Liver (tissue), 9 donors: ENCODE data around the gene SEZ6L. TPM values are rescaled to one million over a fixed set of nuclear protein-coding genes. Genes with fewer than 3 reads are reported as not detected.

ENCODE experiments used
- DNase-seq: peaks from one replicate; pipeline ENCODE4 v3.0.0-alpha.2; 2017; ENCODE audit warnings: low spot score
- H3K27ac ChIP-seq, 2 donors: one replicate each; pipeline ENCODE4 v1.7.0; 2013; ENCODE audit warnings: inconsistent platforms in 2 of 2, low read length in 2 of 2, control low read depth in 1 of 2, low read depth in 1 of 2, mild to moderate bottlenecking in 1 of 2
- H3K27me3 ChIP-seq, 4 donors: one replicate each; pipeline versions ENCODE4 v1.6.1 to v1.7.0; 2013; ENCODE audit warnings: low read length in 3 of 4, inconsistent platforms in 1 of 4, mild to moderate bottlenecking in 1 of 4, moderate library complexity in 1 of 4; ENCODE audit not compliant: control insufficient read depth in 4 of 4, insufficient read depth in 4 of 4
- H3K36me3 ChIP-seq, 4 donors: one replicate each; pipeline versions ENCODE4 v1.6.1 to v1.7.0; 2013; ENCODE audit warnings: low read length in 3 of 4, mild to moderate bottlenecking in 3 of 4, low read depth in 1 of 4, moderate library complexity in 1 of 4; ENCODE audit not compliant: control insufficient read depth in 4 of 4, insufficient read depth in 3 of 4
- H3K4me1 ChIP-seq, 4 donors: one replicate each; pipeline versions ENCODE4 v1.6.1 to v1.7.0; 2013; ENCODE audit warnings: low read length in 3 of 4, mild to moderate bottlenecking in 3 of 4, moderate library complexity in 1 of 4; ENCODE audit not compliant: control insufficient read depth in 4 of 4, insufficient read depth in 4 of 4
- H3K4me3 ChIP-seq, 3 donors: one replicate each; pipeline versions ENCODE4 v1.6.1 to v1.7.0; 2013; ENCODE audit warnings: low read length in 3 of 3, control low read depth in 1 of 3, low read depth in 1 of 3, mild to moderate bottlenecking in 1 of 3
- H3K9ac ChIP-seq, 2 donors: one replicate each; pipeline ENCODE4 v1.7.0; 2013; ENCODE audit warnings: low read length in 2 of 2, mild to moderate bottlenecking in 2 of 2, moderate library complexity in 2 of 2, control low read depth in 1 of 2, low read depth in 1 of 2
- H3K9me3 ChIP-seq, 4 donors: one replicate each; pipeline versions ENCODE4 v1.6.1 to v1.7.0; 2013; ENCODE audit warnings: low read length in 3 of 4; ENCODE audit not compliant: control insufficient read depth in 4 of 4
- ATF3 ChIP-seq: IDR thresholded peaks from 2 replicates; pipeline ENCODE4 v1.6.1; 2016; ENCODE audit warnings: antibody characterized with exemption
- CTCF ChIP-seq: fragments of 150-350 bp; IDR thresholded peaks from 2 replicates; pipeline ENCODE4 v1.5.1; 2017; ENCODE audit warnings: improper control_type of control experiment, low read depth, low read length; ENCODE audit not compliant: missing input control
- EGR1 ChIP-seq, 2 donors: IDR thresholded peaks; 2 replicates each; pipeline ENCODE4 v1.6.1; 2016 to 2018; ENCODE audit warnings: antibody characterized with exemption in 2 of 2, low read depth in 2 of 2
- FOXA1 ChIP-seq: IDR thresholded peaks from 2 replicates; pipeline ENCODE4 v1.6.1; 2016; ENCODE audit warnings: antibody characterized with exemption
- GABPA ChIP-seq, 2 donors: IDR thresholded peaks in 1 of 2; conservative IDR thresholded peaks in 1 of 2; 2 replicates each; pipeline ENCODE4 v1.6.1; 2016; ENCODE audit warnings: antibody characterized with exemption in 2 of 2, mild to moderate bottlenecking in 1 of 2, moderate library complexity in 1 of 2
- HNF4G ChIP-seq: IDR thresholded peaks from 2 replicates; pipeline ENCODE4 v1.6.1; 2016; ENCODE audit warnings: antibody characterized with exemption
- JUND ChIP-seq, 2 donors: IDR thresholded peaks; 2 replicates each; pipeline ENCODE4 v1.6.1; 2016; ENCODE audit warnings: antibody characterized with exemption in 2 of 2
- MAX ChIP-seq: IDR thresholded peaks from 2 replicates; pipeline ENCODE4 v1.6.1; 2016; ENCODE audit warnings: antibody characterized with exemption
- NR2F2 ChIP-seq: IDR thresholded peaks from 2 replicates; pipeline ENCODE4 v1.6.1; 2016; ENCODE audit warnings: antibody characterized with exemption
- RAD21 ChIP-seq, 2 donors: IDR thresholded peaks; 2 replicates each; pipeline ENCODE4 v1.6.1; 2016; ENCODE audit warnings: antibody characterized with exemption in 2 of 2, mild to moderate bottlenecking in 2 of 2
- REST ChIP-seq: IDR thresholded peaks from 2 replicates; pipeline ENCODE4 v1.6.1; 2016; ENCODE audit warnings: antibody characterized with exemption, mild to moderate bottlenecking
- RXRA ChIP-seq, 2 donors: IDR thresholded peaks; 2 replicates each; pipeline ENCODE4 v1.6.1; 2017 to 2018; ENCODE audit warnings: antibody characterized with exemption in 2 of 2, mild to moderate bottlenecking in 1 of 2
- SP1 ChIP-seq: IDR thresholded peaks from 2 replicates; pipeline ENCODE4 v1.6.1; 2018; ENCODE audit warnings: antibody characterized with exemption, mild to moderate bottlenecking
- TAF1 ChIP-seq: conservative IDR thresholded peaks from 2 replicates; pipeline ENCODE4 v1.6.1; 2016; ENCODE audit warnings: antibody characterized with exemption, mild to moderate bottlenecking
- YY1 ChIP-seq: IDR thresholded peaks from 2 replicates; pipeline ENCODE4 v1.6.1; 2016; ENCODE audit warnings: antibody characterized with exemption, mild to moderate bottlenecking
- ZBTB33 ChIP-seq: IDR thresholded peaks from 2 replicates; pipeline ENCODE4 v1.6.1; 2016; ENCODE audit warnings: antibody characterized with exemption
- WGBS: extraction: QIAGEN DNeasy Blood & Tissue Kit; methylation state at CpG from one replicate; pipeline ENCODE4 v1.1.7; 2013; 5-methylcytosine and 5-hydroxymethylcytosine counted together
- polyA plus RNA-seq, 2 donors: library from polyadenylated mRNA; stranded (reverse) in 1 of 2; unstranded in 1 of 2; fragments of 200-250 nt in 1 of 2; fragments of >200 nt in 1 of 2; fragmentation: Nextera tagmentation in 1 of 2; extraction: Ambion mirVana in 1 of 2; gene quantifications; one replicate each; pipeline versions ENCODE4 v1.2.1 to v1.2.3, GENCODE V29; 2013 to 2015
- total RNA-seq, 2 donors: library from RNA; depleted of rRNA; stranded (reverse); fragments of >200 nt; gene quantifications; one replicate each; pipeline ENCODE4 v1.2.3, GENCODE V29; 2014
- donor health status: healthy.
- donor health status: healthy.
- donor health status: healthy.
- donor health status: healthy.
- donor health status: healthy.

SEZ6L gene
- total and polyA plus RNA-seq, 4 donors = under 0.01 to 0.70 (median 0.08) TPM; not detected in 1

- Histone ChIP-seq H3K27me3 (peaks cover 0 to 6% (median 1%) of the 10 kb centered on the region in 4 donors), H3K27ac (no peak overlapping the region), H3K9me3 (no peaks in the 10 kb centered on the region), H3K4me3 (no peak overlapping the region), H3K36me3 (no peaks in the 10 kb centered on the region), H3K4me1 (no peaks in the 10 kb centered on the region), H3K9ac (no peak overlapping the region)
- WGBS = 71% methylated on average over 2 of the region's 2 CpGs
- TF ChIP-seq EGR1 (IDR thresholded peaks at IDR 0.05; ENCODE audit: low read depth in 2 of 2) = no peak
- TF ChIP-seq JUND (IDR thresholded peaks at IDR 0.05) = no peak
- TF ChIP-seq ATF3 = no peak
- no peak for TF ChIP-seq GABPA (IDR thresholded peaks at IDR 0.05 in 1 of 2, conservative IDR thresholded peaks at IDR 0.05 in 1 of 2)
- TF ChIP-seq CTCF = no peak
- TF ChIP-seq HNF4G = no peak
- DNase-seq = no peak
Observed at GRCh38 chr22:26391623-26392022, 222.4 kb downstream of the SEZ6L start.

- H3K9ac ChIP-seq = no peak overlapping the region
- 50% methylated on average over 2 of the region's 2 CpGs for WGBS
Observed at GRCh38 chr22:26393929-26394328, 224.7 kb downstream of the SEZ6L start.

GRCh38 chr22:26394777-26395176 lies 225.5 kb downstream of the SEZ6L start:
- DNase-seq = no peak
- Histone ChIP-seq H3K27ac (no peak overlapping the region), H3K4me3 (no peak overlapping the region), H3K4me1 (no peaks in the 10 kb centered on the region), H3K9me3 (no peaks in the 10 kb centered on the region), H3K27me3 (no peaks in the 10 kb centered on the region), H3K36me3 (no peaks in the 10 kb centered on the region), H3K9ac (no peak overlapping the region)
- WGBS = 12% methylated on average over 1 of the region's 1 CpG
- TF ChIP-seq SP1 (no peak), GABPA (IDR thresholded peaks at IDR 0.05 in 1 of 2, conservative IDR thresholded peaks at IDR 0.05 in 1 of 2) (no peak), RAD21 (IDR thresholded peaks at IDR 0.05) (no peak), TAF1 (no peak), FOXA1 (no peak), EGR1 (IDR thresholded peaks at IDR 0.05; ENCODE audit: low read depth in 2 of 2) (no peak), NR2F2 (no peak), ATF3 (no peak), MAX (no peak), REST (no peak)

More at GRCh38 chr22:26393929-26394328, 224.7 kb downstream of the SEZ6L start:
- Histone ChIP-seq H3K4me3 (no peak overlapping the region), H3K27me3 (no peaks in the 10 kb centered on the region), H3K9me3 (no peaks in the 10 kb centered on the region), H3K4me1 (no peaks in the 10 kb centered on the region), H3K27ac (no peak overlapping the region), H3K36me3 (no peaks in the 10 kb centered on the region)
- no peak for TF ChIP-seq SP1
- no peak for TF ChIP-seq ZBTB33
- no peak for TF ChIP-seq RXRA (IDR thresholded peaks at IDR 0.05)
- no peak for TF ChIP-seq YY1
- no peak for TF ChIP-seq TAF1
- no peak for TF ChIP-seq RAD21 (IDR thresholded peaks at IDR 0.05)
- no peak for TF ChIP-seq NR2F2
- TF ChIP-seq GABPA (IDR thresholded peaks at IDR 0.05 in 1 of 2, conservative IDR thresholded peaks at IDR 0.05 in 1 of 2) = no peak
- DNase-seq = no peak
